ENCODE results near the gene SOCS6.

DNA sequence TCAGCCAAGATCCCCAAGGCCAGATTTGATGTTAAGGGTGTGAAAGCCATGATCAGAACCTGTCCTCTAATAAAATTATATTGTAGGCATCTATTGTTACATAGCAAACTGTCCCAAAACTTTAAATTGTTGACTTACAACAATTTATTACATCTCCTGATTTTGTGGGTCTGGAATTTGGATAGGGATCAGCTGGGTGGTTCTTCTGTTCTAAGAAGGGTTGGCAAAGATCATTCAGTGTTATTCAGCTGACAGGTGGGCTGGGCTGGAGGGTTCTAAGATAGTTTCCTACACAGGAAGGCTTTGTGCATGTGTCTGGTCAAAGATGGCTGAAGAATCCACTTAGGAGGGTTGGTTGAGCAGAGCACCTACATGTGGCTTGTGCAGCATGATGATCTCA lies 50.0 kb downstream of the SOCS6 start:
- TF ChIP-seq POLR2A (IDR thresholded peaks at IDR 0.05): no peak
- TF ChIP-seq, protein P1, sequence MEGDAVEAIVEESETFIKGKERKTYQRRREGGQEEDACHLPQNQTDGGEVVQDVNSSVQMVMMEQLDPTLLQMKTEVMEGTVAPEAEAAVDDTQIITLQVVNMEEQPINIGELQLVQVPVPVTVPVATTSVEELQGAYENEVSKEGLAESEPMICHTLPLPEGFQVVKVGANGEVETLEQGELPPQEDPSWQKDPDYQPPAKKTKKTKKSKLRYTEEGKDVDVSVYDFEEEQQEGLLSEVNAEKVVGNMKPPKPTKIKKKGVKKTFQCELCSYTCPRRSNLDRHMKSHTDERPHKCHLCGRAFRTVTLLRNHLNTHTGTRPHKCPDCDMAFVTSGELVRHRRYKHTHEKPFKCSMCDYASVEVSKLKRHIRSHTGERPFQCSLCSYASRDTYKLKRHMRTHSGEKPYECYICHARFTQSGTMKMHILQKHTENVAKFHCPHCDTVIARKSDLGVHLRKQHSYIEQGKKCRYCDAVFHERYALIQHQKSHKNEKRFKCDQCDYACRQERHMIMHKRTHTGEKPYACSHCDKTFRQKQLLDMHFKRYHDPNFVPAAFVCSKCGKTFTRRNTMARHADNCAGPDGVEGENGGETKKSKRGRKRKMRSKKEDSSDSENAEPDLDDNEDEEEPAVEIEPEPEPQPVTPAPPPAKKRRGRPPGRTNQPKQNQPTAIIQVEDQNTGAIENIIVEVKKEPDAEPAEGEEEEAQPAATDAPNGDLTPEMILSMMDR (IDR thresholded peaks at IDR 0.05): no peak

Measured in transverse colon (tissue), 3 donors.